Raji (cell line): Measurements from ENCODE around the gene GOLGB1.

Experiments
- POLR2A ChIP-seq: IDR thresholded peaks from 2 replicates; pipeline ENCODE4 v1.6.1; 2011; ENCODE audit warnings: low read depth, low read length, control low read depth; ENCODE audit not compliant: insufficient read depth

GOLGB1 gene

GRCh38 chr3:121658716-121659435 is 90.7 kb downstream of the GOLGB1 start:
- TF ChIP-seq POLR2A, result no peak

- TF ChIP-seq POLR2A, result no peak
These were observed 94.8 kb downstream of the GOLGB1 start for GRCh38 chr3:121654493-121655385.

GRCh38 chr3:121651684-121652083 is 97.9 kb downstream of the GOLGB1 start:
- TF ChIP-seq POLR2A, result no peak

- no peak for TF ChIP-seq POLR2A
These were observed 99.9 kb downstream of the GOLGB1 start for GRCh38 chr3:121649645-121650044.

- no peak for TF ChIP-seq POLR2A
These were observed 101.2 kb downstream of the GOLGB1 start for GRCh38 chr3:121648219-121648958.

- TF ChIP-seq POLR2A, result no peak
These were observed 104.5 kb downstream of the GOLGB1 start for GRCh38 chr3:121645054-121645453.

- no peak for TF ChIP-seq POLR2A
These were observed 106.8 kb downstream of the GOLGB1 start for GRCh38 chr3:121642601-121643314.

GRCh38 chr3:121641127-121641526 is 108.4 kb downstream of the GOLGB1 start:
- TF ChIP-seq POLR2A, result no peak

- no peak for TF ChIP-seq POLR2A
These were observed 111.6 kb downstream of the GOLGB1 start for GRCh38 chr3:121637922-121638321.

GRCh38 chr3:121630355-121630754 is 119.2 kb downstream of the GOLGB1 start:
- TF ChIP-seq POLR2A, result no peak

GRCh38 chr3:121629601-121630000 is 119.9 kb downstream of the GOLGB1 start:
- TF ChIP-seq POLR2A, result no peak

GRCh38 chr3:121627622-121628021 is 121.9 kb downstream of the GOLGB1 start:
- TF ChIP-seq POLR2A, result no peak

GRCh38 chr3:121627211-121627610 is 122.3 kb downstream of the GOLGB1 start:
- TF ChIP-seq POLR2A, result no peak

- no peak for TF ChIP-seq POLR2A
These were observed 123.0 kb downstream of the GOLGB1 start for GRCh38 chr3:121626495-121626894.
